HG03095 (cell line): ENCODE results near the gene RGS10.
"Not testable (repeated sequence)": the region's sequence is repeated elsewhere in the genome, so short reads cannot be mapped to it uniquely, and the experiment has no call there.

Experiments
- ATAC-seq: cut with Tn5 transposase; IDR thresholded peaks from one replicate; pipeline ENCODE4 v1.9.1; 2021; ENCODE audit warnings: moderate library complexity; ENCODE audit not compliant: unreplicated experiment

Gene RGS10

GRCh38 chr10:119539359-119539825 lies 3.1 kb downstream of the RGS10 start:
- no peak for ATAC-seq

- ATAC-seq, result no peak
Observed at GRCh38 chr10:119538632-119539358, 3.7 kb downstream of the RGS10 start.

- ATAC-seq, result no peak
Observed at GRCh38 chr10:119537953-119538630, 4.4 kb downstream of the RGS10 start.

GRCh38 chr10:119536508-119537025 lies 6.0 kb downstream of the RGS10 start:
- no peak for ATAC-seq

GRCh38 chr10:119535837-119536507 lies 6.5 kb downstream of the RGS10 start:
- ATAC-seq, result no peak

GRCh38 chr10:119535305-119535704 lies 7.2 kb downstream of the RGS10 start:
- no peak for ATAC-seq

DNA sequence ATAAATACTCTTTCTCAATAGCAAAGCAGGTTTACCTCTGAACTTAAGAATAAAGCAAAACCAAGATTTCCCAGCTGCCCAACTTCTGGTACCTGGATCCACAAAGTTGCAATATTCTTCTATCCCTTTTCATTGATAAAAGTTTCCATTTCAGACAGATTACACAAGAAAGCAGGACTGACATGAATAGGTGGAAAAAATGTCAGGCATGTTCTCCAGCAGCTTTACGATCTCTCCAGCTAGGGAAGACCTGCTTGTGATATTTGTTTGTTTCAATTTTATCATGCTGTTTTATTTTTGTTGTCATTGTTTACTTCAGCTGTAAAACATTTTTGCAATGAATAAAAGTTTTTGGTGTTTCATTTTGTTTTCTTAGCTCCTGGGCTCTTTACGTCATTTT lies 9.0 kb downstream of the RGS10 start:
- ATAC-seq, result no peak

DNA sequence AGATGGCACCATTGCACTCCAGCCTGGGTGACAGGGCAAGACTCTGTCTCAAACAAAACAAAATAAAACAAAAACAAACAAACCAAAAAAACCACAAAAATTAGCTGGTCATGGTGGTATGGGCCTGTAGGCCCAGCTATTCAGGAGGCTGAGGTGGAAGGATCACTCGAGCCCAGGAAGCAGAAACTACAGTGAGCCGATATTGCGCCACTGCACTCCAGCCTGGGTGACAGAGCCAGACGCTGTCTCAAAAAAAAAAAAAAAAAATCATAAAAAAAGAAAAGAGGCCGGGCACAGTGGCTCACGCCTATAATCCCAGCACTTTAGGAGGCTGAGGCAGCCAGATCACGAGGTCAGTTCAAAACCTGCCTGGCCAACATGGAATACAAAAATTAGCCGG lies 9.7 kb downstream of the RGS10 start:
- not testable (repeated sequence) for ATAC-seq

DNA sequence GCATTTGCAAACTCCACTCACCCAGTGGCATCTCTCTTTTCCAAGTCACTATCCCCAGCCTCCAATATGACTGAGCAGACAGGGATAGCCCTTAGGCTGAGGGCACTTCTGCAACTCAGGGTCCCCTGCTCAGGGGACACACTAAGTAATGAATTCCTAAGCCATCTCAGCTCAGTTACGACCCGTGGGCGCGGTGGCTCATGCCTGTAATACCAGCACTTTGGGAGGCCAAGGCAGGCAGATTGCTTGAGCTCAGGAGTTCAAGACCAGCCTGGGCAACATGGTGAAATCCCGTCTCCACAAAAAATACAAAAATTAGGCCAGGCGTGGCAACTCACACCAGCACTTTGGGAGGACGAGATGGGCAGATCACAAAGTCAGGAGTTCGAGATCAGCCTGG lies 10.3 kb downstream of the RGS10 start:
- ATAC-seq, result not testable (repeated sequence)

DNA sequence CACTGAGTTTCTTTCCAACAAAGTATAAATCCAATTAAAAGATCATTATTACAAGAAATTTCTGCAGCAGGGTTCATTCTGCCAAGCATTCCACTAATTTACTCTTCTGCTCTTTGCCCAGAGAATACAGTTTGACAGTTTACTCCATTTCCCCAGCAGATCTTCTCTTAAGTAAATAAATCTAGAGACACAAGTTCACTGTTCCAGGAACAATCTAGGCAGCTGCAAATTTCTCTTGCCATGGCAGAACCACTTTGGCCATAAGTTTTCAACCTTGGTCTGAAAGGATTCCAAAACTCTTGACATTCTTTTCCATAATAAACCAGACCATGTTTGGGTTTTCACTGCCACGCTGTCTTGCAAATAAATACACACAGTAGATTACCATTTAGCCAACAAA lies 11.5 kb downstream of the RGS10 start:
- ATAC-seq, result no peak

DNA sequence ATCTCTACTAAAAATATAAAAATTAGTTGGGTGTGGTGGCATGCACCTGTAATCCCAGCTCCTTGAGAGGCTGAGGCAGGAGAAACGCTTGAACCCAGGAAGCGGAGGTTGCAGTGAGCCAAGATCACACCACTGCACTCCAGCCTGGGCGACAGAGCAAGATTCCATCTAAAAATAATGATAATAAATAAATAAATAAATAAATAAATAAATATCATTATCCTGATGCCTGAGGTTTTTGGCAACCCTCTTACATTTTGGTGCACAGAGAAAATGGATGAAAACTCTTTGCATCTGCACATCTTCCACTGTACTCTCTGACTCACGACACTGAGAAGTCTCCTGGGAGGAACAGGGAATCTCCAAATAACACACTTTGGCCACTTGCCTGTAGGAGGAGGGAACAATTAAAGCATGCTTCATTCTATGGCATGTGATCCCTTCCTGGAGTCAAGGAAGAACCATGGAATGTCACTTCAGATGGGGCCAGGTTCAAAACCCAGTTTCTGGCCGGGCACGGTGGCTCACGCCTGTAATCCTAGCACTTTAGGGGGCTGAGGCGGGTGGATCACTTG lies 13.8 kb downstream of the RGS10 start:
- ATAC-seq, result not testable (repeated sequence)

DNA sequence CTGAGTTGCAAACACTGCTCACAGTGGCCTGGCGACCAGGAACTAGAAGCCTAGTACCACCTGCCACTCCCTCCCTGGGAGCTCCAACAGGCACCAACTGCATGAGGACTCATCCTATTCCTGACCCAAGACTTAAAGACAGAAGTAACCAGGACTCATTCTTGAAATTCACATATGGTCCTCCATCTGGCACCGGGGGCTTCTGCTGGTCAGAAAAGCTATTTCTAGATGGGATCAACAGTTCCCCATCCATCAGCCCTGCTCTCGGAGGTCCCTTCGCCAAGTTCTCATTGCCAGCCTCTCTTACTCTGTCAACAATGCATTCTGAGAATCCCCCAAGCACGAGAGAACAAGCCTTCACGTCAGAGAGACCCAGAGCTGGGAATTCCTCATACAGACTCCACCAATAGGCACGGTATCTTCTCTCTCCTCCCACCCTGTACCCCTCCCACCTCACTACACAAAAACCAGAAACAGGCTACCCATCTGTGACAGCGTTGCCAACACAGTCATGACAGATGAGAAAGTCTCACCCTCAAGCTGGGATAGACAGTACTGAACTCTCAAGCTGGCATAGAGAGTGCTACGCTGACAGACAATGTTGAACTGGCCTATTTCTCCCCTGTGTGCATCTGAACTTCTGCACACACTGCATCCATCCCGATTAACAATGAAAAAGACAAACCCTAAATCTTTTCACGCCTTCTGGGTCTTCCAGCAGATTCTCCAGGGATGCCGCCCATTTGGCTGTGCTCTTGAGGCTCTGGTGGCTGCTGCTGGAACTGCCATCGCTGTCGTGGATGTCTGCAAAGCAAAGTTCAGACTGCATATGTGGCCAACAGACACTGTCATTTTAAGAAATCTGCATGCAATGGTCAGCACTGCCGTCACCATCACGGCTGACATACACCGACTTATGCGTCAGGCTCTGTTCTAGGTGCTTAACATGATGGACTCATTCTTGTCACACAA lies 15.6 kb downstream of the RGS10 start:
- no peak for ATAC-seq

DNA sequence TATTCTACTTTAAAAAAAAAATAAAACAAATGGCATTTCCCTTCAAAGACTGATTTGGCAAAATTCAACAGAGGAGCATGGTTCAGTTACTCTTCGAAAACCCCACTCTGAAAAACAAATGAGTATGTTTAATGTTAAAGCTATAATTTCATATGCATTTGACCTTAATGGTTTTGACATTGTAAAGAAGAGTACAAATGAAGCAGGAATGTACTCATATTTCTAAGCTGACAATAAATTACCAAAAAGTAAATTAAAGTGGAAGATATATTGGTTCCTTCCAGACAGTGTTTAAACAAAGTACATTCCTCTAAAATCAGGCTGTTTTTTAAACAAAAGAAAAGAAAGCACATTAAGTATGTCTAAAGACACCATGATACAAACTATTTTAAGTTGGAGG lies 16.4 kb downstream of the RGS10 start:
- no peak for ATAC-seq

DNA sequence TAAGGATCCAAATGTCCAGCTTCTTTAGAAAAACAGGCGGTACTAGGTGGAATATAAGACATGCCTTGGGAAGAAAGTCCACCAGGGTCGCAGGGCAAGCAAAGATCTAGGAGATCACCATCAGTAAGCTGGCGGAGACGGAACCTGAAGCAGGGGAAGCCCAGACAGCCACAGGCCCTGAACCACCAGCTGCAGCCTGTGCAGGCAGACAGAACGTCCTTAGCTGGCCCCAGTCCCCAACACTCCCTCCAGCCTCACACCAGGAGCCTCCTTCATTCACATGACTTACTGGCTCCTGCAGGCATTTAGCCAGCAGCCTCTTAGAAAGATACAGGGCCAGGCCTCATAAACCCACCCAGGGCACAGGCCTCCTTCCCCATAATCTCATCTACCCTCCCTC lies 17.4 kb downstream of the RGS10 start:
- ATAC-seq, result no peak

- no peak for ATAC-seq
Observed at GRCh38 chr10:119524720-119525070, 17.8 kb downstream of the RGS10 start.

GRCh38 chr10:119523895-119524719 lies 18.4 kb downstream of the RGS10 start:
- ATAC-seq, result no peak

- ATAC-seq, result no peak
Observed at GRCh38 chr10:119522747-119523426, 19.6 kb downstream of the RGS10 start.

DNA sequence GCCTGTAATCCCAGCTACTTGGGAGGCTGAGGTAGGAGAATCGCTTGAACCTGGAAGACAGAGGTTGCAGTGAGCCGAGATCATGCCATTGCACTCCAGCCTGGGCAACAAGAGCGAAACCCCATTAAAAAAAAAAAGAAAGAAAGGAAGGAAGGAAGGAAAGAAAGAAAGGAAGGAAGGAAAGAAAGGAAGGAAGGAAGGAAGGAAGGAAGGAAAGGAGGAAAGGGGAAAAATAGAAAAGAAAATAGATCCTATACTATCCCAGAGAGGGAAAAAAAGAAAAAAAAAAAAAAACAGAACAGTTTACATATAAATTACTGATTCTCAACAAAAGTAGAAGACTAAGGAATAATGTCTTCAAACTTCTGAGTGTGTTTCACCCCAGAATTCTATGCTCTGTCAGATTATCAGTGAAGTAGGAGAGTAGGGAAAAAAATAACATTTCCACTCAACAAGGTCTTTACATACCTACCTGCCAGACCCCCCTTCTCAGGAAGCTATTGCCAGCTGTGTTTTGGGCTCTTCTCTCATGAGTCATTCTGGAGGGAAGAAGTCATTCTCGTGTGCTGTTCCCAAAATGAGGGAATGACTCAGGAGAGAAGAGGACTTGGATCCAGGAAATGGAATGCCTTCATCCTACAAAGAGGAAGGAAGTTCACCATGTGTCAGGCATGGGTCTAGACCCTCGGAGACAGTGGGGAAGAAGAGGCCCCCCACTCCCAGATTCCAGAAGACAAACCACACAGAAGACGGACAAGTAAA lies 20.9 kb downstream of the RGS10 start:
- ATAC-seq, result no peak
